ENCODE data around the gene TUT4.

The TUT4 gene

GRCh38 chr1:52533713-52534112 is 19.2 kb downstream of the TUT4 start:
- no peak for DNase-seq (ENCODE audit: low spot score)

GRCh38 chr1:52532731-52533327 is 20.1 kb downstream of the TUT4 start:
- DNase-seq (ENCODE audit: low spot score) = no peak

DNA sequence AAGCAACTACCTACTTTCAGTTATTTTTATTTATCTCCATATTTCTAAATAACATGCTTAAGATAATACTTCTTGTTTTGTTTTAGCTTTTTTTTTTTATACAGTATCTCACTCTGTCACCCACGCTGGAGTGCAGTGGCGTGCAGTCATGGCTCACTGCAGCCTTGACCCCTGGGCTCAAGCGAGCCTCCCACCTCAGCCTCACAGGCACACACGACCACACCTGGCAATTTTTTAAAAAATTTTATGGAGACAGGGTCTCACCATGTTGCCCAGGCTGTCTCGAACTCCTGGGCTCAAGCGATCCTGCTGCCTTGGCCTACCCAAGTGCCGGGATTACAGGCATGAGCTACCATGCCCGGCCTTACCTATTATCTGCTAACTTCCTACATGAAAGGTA is 20.6 kb downstream of the TUT4 start:
- no peak for DNase-seq (ENCODE audit: low spot score)

- no peak for DNase-seq (ENCODE audit: low spot score)
Observed at GRCh38 chr1:52531249-52531872, 21.5 kb downstream of the TUT4 start.

DNA sequence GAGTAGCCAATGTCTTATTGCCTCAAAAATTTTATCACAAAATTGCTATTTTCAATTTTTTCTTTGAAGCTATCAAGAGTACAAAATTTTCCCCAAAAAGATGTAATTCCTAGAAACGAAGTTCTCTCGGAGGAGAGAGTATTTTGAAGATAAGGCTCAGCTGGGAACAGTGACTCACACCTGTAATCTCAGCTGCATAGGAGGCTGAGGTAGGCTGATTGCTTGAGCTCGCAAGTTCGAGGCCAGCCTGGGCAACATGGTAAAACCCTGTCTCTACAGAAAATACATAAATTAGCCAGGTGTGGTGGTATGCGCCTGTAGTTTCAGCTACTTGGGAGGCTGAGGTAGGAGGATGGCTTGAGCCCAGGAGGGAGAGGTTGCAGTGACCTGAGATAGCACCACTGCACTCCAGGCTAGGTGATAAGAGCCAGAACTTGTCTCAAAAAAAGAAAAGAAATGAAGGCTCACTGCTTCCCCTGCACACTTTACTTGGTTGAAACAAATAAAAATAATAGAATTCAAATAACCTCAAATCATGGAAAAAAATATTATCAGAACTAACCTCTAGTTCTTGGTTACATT is 22.2 kb downstream of the TUT4 start:
- no peak for DNase-seq (ENCODE audit: low spot score)

GRCh38 chr1:52523376-52523775 is 29.5 kb downstream of the TUT4 start:
- DNase-seq (ENCODE audit: low spot score) = no peak

DNA sequence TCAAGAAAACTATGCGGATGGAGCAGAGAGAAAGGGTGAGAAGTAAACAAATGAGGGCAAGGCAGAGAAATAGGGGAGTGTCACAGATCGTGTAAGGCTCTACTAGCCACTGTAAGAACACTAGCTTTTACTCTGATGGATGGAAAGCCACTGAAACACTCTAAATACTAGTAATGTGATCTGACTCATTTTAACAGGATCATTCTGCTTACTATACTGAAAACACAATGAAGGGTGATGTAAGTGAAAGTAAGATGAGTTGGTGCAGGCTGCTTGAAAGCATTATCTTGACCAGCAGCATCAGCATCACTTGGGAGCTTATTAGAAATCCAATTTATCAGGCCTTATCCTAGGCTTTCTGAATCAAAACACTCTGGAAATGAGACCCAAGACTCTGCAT is 32.7 kb downstream of the TUT4 start:
- no peak for DNase-seq (ENCODE audit: low spot score)

- no peak for DNase-seq (ENCODE audit: low spot score)
Observed at GRCh38 chr1:52518962-52519361, 33.9 kb downstream of the TUT4 start.

DNA sequence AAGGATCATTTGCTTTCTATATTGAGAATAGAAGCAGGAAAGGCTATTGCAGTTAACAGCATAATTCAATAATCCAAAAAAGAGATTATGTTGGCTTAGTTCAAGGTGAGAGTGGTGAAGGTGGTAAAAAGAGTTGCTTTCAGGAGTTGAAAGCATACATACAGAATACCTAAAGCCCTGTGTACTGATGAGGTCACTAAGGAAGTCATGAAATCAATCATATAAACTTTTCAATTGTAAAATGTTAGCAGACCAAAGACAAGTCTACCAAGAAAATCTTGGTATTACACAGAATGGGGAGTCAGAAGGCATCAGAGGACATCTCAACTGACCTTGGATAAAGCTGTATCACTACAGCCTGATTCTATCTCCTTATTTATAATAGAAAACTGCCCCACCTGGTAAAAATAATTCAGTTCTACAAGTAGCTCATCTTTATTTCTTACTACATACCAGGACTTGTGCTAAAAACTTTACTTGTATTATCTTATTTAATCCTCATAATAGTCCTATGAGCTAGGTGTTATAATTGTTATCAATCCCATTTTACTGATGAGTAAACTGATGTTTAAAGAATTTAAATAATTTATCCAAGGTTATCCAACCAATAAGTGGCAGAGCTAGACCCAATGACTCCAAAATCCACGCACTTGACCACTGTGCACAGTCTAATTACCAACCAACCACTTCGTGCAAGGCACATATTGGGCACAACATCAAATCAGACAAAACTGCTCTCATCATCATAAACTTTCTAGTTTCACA is 40.9 kb downstream of the TUT4 start:
- no peak for DNase-seq (ENCODE audit: low spot score)

DNA sequence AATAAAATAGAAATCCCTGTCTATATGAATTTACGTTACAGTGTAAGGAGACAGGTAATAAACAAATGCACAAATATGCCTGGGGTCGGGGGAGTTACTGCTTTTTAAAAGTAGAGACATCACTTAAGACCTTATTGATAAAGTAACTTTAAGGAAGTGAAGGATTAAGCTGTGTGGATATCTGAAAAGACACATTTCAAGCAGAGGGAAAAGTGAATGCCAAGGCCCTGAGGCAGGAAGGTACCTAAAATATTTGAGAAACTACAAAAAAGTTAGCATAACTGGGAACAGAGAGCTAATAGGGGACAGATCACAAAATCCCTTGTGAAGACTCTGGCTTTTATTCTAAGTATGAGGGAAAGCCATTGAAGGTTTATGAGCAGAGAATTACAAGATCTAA is 41.5 kb downstream of the TUT4 start:
- DNase-seq (ENCODE audit: low spot score) = no peak

DNA sequence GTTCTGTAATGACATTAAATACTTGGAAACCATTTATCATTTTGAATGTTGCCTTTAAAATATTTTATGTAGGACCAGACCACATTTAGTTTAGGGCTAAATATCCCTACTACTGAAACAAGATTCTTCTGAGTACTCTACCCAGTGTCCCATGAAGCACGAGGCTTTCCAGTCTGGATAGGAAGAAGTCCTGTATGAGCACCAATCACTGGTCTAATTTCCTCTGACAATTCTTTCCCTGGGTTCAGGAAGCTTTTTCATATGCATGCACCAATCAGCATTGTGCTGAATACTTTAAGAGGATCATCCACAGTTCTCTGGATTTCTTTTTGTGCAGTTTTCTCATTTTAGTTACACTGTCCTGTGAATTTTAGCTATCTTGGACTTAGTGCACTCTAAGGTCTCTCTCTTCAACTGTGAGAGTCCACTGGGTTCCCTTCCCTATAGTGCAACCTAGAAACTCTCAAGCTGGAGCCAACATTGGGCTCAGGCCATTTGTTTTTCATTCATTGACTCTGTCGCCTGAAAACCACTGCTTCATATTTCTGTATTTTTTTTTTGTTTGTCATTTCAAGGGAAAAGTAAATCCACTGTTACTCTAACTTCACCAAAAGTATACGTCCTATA is 45.9 kb downstream of the TUT4 start:
- no peak for DNase-seq (ENCODE audit: low spot score)

DNA sequence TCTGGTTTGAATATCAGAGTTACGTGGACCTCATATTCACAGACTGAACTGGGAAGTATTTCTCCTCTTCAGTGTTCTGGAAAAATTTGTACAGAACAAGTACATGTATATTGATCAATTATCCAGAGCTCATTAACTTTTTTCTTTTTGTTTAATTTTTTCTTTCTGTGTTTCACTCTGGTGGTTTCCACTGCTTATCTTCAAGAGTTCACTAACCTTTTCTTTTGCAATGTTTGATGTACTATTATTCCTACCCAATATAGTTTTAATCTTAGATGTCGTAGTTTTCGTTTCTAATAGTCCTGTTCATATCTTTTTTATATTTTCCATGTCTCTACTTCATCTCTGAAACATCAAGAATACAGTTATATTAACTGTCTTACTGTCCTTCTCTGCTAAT is 46.5 kb downstream of the TUT4 start:
- DNase-seq (ENCODE audit: low spot score) = no peak

DNA sequence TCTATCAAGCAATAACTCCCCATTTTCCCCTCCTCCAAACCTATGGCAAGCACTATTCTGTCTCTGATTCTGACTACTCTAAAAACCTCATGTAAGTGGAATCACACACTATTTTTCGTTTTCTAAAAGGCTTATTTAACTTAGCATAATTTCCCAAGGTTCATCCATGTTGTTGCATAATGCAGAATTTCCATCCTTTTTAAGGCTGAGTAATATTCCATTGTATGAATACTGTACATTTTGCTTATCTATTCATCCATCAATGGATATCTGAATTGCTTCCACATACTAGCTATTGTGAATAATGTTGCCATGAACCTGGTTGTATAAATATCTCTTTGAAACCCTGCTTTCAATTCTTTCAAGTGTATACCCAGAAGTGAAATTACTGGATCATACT is 48.2 kb downstream of the TUT4 start:
- no peak for DNase-seq (ENCODE audit: low spot score)

GRCh38 chr1:52503706-52504105 is 49.2 kb downstream of the TUT4 start:
- DNase-seq (ENCODE audit: low spot score) = no peak

GRCh38 chr1:52502789-52503188 is 50.1 kb downstream of the TUT4 start:
- no peak for DNase-seq (ENCODE audit: low spot score)

- DNase-seq (ENCODE audit: low spot score) = no peak
Observed at GRCh38 chr1:52487632-52488031, 65.3 kb downstream of the TUT4 start.

DNA sequence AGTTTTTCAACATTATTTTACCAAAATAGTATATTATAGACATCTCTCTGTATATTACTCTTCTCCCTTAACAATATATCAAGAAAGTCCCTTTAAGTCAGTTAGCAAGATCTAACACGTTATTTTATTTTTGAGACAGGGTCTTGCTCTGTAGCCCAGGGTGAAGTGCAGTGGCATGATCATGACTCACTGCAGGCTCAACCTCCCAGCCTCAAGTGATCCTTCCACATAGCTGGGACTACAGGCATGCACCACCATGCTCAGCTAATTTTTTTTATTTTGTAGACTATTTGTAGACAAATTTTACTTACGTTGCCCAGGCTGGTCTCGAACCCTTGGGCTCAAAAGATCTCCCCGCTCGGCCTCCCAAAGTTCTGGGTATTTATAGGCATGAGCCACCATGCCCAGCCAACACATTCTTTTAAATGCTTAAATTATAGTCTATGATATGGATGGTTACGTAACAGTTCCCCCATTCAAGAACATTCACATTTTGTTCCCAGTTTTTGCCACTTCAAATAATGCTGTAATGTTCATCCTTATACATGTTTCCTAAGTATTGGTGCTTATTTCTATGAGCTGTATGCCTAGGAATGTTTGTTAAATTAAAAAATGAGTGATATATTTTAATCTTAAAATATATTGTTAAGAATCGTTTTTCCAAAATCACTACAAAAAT is 70.4 kb downstream of the TUT4 start:
- no peak for DNase-seq (ENCODE audit: low spot score)

DNA sequence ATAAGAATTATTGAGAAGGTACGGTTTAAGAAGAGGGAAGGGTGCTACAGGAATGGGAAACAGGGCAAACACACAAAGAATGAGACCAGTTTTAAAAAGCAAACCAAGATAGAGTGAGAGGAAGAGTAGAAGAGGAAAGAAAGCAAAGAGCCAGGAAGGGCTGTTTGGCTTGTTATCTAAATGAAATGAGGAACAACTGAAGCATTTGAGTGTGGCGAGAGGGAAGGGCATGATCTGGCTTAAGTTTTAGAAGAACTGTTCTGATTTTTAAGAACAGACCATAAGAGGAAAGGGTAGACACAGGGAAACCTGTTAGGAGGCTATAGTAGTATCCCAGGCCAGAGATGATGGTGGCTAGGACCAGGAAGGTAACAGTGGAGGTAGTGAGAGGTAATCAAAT is 73.8 kb downstream of the TUT4 start:
- no peak for DNase-seq (ENCODE audit: low spot score)

DNA sequence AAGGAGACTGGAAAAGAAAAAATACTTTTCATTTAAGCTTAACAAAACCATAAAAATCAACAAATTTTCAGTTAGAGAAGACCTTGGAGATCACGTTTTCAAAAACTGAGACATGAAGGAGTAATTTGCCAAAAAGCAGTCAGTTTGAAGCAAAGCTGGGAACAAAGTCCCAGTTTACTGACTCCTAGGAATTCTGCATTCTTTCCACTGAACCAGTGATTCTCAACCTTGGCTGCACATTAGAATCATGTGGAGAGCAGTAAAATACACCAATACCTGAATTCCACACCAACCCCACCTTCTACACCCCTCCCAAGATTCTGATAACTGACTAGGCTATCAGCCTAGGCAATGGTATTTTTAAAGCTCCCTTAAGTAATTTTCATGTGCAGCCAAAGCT is 75.0 kb downstream of the TUT4 start:
- no peak for DNase-seq (ENCODE audit: low spot score)

GRCh38 chr1:52476943-52477342 is 75.9 kb downstream of the TUT4 start:
- no peak for DNase-seq (ENCODE audit: low spot score)

GRCh38 chr1:52474807-52475206 is 78.1 kb downstream of the TUT4 start:
- DNase-seq (ENCODE audit: low spot score) = no peak

DNA sequence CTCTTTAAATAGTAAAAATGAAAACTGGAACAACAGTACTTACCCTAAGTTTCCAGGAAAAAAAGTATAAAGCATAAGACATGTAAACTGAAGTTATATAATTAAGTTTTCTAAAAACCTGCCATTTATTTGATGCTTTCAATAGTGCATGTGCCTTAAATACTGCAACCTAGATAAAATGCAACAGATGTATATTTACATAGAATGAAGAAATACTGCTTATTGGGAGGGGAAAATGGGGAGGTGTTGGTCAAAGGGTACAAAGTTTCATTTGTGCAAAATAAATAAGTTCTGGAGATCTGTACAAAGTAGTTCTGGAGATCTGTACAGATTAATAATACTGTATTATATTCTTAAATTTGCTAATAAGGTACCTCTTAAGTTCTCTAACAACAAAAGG is 79.9 kb downstream of the TUT4 start:
- DNase-seq (ENCODE audit: low spot score) = no peak
